ENCODE measurements around the gene NAALADL2. TPM values are rescaled to one million over a fixed set of nuclear protein-coding genes. Genes with fewer than 3 reads are reported as not detected.
"Not testable (repeated sequence)": the region's sequence is repeated elsewhere in the genome, so short reads cannot be mapped to it uniquely, and the experiment has no call there.

The NAALADL2 gene
- total RNA-seq, 1 donor from 2014 or later = 1.1 TPM

DNA sequence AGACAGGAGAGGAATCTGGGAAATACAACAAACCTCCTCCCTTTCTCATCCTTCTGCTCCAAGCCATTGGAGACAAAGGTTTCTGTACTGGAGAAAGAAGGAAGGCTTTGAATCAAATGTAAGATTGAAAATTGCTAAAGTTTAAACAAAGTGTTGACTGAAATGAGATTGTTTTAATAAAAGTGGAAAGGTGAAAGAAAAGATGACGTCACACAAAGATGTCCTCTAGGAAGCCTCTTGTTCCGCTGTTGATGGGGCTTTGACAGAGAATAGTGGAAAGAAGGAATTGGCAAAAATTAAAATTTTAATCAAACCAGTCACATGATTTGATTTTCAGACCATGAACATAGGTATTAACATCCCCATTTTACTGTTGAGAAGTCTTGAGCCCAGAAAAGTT lies 967.6 kb downstream of the NAALADL2 start:
- Histone ChIP-seq H3K36me3 (ENCODE audit: control insufficient read depth, insufficient read depth, low read length) (no peaks in the 10 kb centered on the region), H3K4me3 (ENCODE audit: low read depth, low read length) (no peak overlapping the region), H3K27me3 (ENCODE audit: control insufficient read depth, insufficient read depth, low read length) (no peaks in the 10 kb centered on the region)
- no peak for FAIRE-seq
- DNase-seq (ENCODE audit: low read depth) = no peak
- TF ChIP-seq, protein P1, sequence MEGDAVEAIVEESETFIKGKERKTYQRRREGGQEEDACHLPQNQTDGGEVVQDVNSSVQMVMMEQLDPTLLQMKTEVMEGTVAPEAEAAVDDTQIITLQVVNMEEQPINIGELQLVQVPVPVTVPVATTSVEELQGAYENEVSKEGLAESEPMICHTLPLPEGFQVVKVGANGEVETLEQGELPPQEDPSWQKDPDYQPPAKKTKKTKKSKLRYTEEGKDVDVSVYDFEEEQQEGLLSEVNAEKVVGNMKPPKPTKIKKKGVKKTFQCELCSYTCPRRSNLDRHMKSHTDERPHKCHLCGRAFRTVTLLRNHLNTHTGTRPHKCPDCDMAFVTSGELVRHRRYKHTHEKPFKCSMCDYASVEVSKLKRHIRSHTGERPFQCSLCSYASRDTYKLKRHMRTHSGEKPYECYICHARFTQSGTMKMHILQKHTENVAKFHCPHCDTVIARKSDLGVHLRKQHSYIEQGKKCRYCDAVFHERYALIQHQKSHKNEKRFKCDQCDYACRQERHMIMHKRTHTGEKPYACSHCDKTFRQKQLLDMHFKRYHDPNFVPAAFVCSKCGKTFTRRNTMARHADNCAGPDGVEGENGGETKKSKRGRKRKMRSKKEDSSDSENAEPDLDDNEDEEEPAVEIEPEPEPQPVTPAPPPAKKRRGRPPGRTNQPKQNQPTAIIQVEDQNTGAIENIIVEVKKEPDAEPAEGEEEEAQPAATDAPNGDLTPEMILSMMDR (IDR thresholded peaks at IDR 0.05; ENCODE audit: insufficient read depth, low read length, severe bottlenecking) = no peak

DNA sequence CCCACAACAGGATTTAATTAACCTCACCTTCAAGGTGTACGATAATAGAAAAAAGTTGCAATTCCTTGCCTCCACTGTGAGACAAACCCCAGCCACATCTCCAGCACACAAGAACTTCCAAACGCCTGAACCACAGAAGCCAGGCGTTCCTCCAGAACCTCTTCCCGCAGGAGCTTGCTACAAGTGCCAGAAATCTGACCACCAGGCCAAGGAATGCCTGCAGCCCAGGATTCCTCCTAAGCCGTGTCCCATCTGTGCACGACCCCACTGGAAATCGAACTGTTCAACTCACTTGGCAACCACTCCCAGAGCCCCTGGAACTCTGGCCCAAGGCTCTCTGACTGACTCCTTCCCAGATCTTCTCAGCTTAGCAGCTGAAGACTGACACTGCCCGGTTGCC lies 970.7 kb downstream of the NAALADL2 start:
- not testable (repeated sequence) for DNase-seq (ENCODE audit: low read depth); H3K4me3 ChIP-seq (ENCODE audit: low read depth, low read length); H3K36me3 ChIP-seq (ENCODE audit: control insufficient read depth, insufficient read depth, low read length); FAIRE-seq; H3K27me3 ChIP-seq (ENCODE audit: control insufficient read depth, insufficient read depth, low read length)

DNA sequence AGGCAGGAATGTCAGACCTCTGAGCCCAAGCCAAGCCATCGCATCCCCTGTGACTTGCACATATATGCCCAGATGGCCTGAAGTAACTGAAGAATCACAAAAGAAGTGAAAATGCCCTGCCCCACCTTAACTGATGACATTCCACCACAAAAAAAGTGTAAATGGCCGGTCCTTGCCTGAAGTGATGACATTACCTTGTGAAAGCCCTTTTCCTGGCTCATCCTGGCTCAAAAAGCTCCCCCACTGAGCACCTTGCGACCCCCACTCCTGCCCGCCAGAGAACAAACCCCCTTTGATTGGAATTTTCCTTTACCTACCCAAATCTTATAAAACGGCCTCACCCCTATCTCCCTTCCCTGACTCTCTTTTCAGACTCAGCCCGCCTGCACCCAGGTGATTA lies 976.6 kb downstream of the NAALADL2 start:
- not testable (repeated sequence) for FAIRE-seq; H3K36me3 ChIP-seq (ENCODE audit: control insufficient read depth, insufficient read depth, low read length); DNase-seq (ENCODE audit: low read depth); H3K4me3 ChIP-seq (ENCODE audit: low read depth, low read length); H3K27me3 ChIP-seq (ENCODE audit: control insufficient read depth, insufficient read depth, low read length)

DNA sequence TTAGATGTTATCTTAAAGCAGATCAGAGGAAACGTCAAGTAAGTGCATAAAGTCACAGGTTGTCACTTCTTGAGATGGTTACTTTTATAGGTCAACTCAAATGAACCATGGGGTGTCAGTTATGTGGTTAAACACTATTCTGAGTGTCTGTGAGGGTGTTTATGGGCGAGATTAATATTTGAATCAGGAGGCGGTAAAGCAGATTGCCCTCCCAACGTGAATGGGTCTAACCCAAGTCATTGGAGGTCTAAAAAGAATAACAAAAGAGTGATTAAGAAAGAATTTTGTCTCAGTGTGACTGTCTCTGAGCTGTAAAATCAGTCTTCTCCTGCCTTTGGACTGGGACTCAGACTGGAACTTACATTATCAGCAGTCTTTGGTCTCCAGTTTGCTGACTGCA lies 977.5 kb downstream of the NAALADL2 start:
- TF ChIP-seq, protein P1 (IDR thresholded peaks at IDR 0.05; ENCODE audit: insufficient read depth, low read length, severe bottlenecking) = no peak
- no peaks in the 10 kb centered on the region for H3K27me3 ChIP-seq (ENCODE audit: control insufficient read depth, insufficient read depth, low read length)
- FAIRE-seq (no peak), DNase-seq (ENCODE audit: low read depth) (no peak)
- H3K36me3 ChIP-seq (ENCODE audit: control insufficient read depth, insufficient read depth, low read length) = no peaks in the 10 kb centered on the region
- H3K4me3 ChIP-seq (ENCODE audit: low read depth, low read length) = no peak overlapping the region

DNA sequence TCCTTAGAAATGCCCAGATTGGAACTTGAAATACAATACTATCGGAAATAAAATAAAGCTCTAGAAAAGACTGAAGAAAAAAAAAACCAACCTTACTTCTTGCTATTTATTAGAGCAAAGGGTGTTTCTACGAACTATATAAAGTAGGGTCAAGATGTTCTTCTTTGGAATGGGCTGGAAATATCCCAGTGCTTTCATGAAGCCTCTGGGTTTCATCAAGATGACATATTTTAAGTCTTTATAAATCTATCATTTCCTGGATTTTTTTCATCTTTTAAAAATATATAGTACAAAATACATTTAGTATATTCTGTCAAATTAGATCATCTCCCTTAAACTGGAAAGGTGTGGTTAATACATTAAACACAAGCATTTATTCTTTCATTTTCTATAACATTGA lies 978.8 kb downstream of the NAALADL2 start:
- no peak for FAIRE-seq
- TF ChIP-seq, protein P1 (IDR thresholded peaks at IDR 0.05; ENCODE audit: insufficient read depth, low read length, severe bottlenecking) = no peak
- no peaks in the 10 kb centered on the region for H3K27me3 ChIP-seq (ENCODE audit: control insufficient read depth, insufficient read depth, low read length)
- no peak overlapping the region for H3K4me3 ChIP-seq (ENCODE audit: low read depth, low read length)
- H3K36me3 ChIP-seq (ENCODE audit: control insufficient read depth, insufficient read depth, low read length) = no peaks in the 10 kb centered on the region
- DNase-seq (ENCODE audit: low read depth) = no peak

DNA sequence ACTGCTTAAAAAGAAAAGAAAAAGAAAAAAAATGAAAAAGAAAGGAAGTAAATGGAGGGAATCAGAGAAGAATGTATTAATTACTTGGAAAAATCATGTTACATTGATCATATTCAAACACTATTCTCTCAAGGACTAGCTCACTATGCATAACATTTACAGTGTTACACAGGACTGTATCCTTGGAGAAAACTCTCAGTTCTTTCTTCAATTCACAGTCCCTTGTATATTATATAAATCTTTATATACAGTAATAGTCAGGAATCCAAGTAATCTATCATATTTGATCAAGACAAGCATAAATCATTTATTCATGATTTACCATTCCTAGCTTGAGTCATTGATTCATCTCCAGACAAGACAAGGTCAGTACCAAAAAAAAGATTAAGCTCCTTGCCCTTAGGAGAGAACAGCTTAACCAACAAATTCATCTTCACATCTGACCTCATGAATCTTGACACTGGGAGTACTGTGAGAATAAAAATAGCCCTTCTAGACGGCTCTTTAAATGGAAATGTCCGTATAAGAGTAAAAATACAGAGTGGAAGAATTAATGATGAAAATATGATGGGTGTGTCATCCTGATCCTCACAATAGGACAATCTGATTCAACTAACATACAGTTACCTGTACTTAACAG lies 980.4 kb downstream of the NAALADL2 start:
- no peak for DNase-seq (ENCODE audit: low read depth)
- no peaks in the 10 kb centered on the region for H3K36me3 ChIP-seq (ENCODE audit: control insufficient read depth, insufficient read depth, low read length)
- H3K4me3 ChIP-seq (ENCODE audit: low read depth, low read length) = no peak overlapping the region
- H3K27me3 ChIP-seq (ENCODE audit: control insufficient read depth, insufficient read depth, low read length) = no peaks in the 10 kb centered on the region
- TF ChIP-seq, protein P1 (IDR thresholded peaks at IDR 0.05; ENCODE audit: insufficient read depth, low read length, severe bottlenecking) = no peak
- no peak for FAIRE-seq

DNA sequence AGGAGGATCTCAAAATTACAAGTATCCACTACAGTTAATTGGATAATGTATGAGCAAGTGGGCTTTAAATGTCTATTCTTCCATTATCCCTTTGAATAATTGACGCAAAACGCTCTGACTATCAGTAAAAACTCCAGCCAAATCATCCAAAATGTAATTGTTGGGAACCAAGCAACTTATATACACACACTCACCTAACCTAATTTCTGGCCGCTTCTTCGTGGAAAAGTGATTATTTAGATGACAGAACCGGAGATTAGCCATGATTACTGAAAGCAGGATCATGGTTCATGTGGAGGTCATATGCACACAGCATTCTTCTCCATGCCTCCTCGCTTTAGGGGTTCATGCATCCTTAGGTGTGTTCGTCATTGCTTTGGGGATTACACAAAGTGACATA lies 992.4 kb downstream of the NAALADL2 start:
- Histone ChIP-seq H3K27me3 (ENCODE audit: control insufficient read depth, insufficient read depth, low read length) (no peaks in the 10 kb centered on the region), H3K36me3 (ENCODE audit: control insufficient read depth, insufficient read depth, low read length) (no peaks in the 10 kb centered on the region), H3K4me3 (ENCODE audit: low read depth, low read length) (no peak overlapping the region)
- DNase-seq (ENCODE audit: low read depth) (no peak), FAIRE-seq (no peak)
- TF ChIP-seq, protein P1 (IDR thresholded peaks at IDR 0.05; ENCODE audit: insufficient read depth, low read length, severe bottlenecking) = no peak

Data from bronchial epithelial cell (primary cell).